T47D (cell line): ENCODE results near the gene SWAP70.
A peak's percentile ranks its signal among the peaks of the same experiment; 100 is the strongest.

Experiments
- DNase-seq, 2 experiments: peaks; one replicate each; pipeline versions ENCODE4 v3.0.0 to v3.0.0-alpha.2; 2011 to 2012; ENCODE audit warnings: low read depth in 1 of 2, low spot score in 1 of 2
- JUND ChIP-seq: IDR thresholded peaks from 2 replicates; pipeline ENCODE4 v1.6.1; 2012; ENCODE audit warnings: low read depth
- in situ Hi-C: cut with HindIII; loops from 2 replicates; pipeline ENCODE4 v1.10.0; 2016; ENCODE audit warnings: low sequenced_read_pairs, low pct_unique_long_range_greater_than_20kb

The SWAP70 gene

GRCh38 chr11:9662273-9662672, 1.6 kb upstream of the SWAP70 start:
- no peak for DNase-seq
- in situ Hi-C loops = no loop called here
- no peak for TF ChIP-seq JUND

DNA sequence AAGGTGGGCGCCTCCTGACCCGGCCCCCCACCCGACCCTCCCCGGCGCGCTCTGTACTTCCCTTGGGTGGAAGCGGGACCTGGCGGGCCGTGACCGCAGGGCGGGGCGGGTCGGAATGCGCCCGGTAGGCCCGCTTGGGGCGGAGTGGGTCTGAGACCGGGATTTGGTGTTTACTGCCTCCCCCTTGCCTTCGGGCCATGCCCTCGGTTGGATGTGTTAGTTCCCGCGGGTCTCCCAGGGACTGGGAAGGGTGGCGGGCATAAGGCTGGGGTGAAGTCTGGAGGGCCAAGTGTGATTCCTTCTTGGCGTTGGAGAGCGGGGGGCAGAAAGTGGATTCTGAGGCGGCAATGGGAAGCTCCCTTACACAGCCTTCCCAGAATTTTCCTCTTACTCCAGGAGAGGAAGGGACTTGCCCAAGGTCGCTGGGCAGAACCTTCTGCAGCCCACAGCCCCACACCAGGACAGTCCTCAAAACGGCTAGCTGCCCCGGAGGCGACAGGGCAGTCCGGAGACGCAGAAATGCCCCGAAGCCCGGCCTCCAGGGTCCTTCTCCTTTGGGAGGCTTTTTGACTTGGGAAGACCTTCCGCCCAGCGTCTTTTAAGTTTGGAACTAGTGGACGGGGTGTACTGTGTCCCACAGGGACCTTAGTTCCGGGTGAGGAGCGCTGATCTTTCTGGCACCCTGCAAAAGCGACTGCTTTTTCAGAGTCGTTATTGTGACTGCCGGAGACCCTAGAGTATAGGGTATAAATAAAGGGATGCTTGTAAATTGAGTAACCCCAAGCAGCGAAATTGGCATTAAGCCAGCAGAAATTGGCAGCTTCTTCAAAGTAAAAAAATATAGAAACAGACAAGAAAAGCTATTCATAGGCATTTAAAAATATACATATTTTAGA, 647 bp downstream of the SWAP70 start:
- peak; percentile 7 to 48 for DNase-seq
- in situ Hi-C loops = no loop called here
- no peak for TF ChIP-seq JUND

- no peak for DNase-seq
- no peak for TF ChIP-seq JUND
- in situ Hi-C loops = no loop called here
These were observed 1.9 kb downstream of the SWAP70 start for GRCh38 chr11:9665749-9666148.

DNA sequence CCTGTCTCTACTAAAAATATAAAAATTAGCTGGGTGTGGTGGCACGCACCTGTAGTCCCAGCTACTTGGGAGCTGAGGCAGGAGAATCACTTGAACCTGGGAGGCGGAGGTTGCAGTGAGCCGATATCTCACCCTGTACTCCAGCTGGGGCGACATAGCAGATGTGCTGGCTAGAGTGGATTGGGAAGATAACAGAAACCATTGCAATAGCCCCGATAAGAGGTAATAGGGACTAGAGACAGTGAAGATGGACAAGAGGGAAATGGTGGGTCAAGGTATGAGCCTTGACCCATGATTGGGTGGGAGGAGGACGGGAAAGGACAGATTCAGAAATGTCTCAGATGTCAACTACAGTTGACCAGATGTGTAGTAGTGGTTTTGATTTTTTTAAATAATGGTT, 6.1 kb downstream of the SWAP70 start:
- TF ChIP-seq JUND = no peak
- DNase-seq = no peak
- in situ Hi-C loops = no loop called here

GRCh38 chr11:9672288-9672916, 8.5 kb downstream of the SWAP70 start:
- no peak for DNase-seq
- no peak for TF ChIP-seq JUND
- in situ Hi-C loops = no loop called here

DNA sequence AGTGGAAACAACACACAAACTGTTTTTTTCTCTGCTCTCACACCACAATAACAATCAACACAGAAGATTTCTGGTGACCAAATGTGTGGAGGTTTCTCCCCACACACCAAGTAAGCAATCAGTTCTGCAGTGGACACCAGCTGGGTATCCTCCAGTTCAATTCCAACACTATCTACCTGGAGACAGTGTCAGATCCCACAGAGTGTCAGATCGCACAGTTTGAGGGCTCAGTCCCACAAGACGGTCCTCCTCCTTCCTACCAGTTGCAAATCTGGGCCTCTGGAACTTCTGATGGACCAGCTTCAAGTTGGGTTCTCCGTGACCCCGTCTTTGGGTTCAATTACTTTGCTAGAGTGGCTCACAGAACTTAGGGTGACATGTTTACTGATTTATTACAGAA, 9.0 kb downstream of the SWAP70 start:
- TF ChIP-seq JUND = no peak
- in situ Hi-C loops = no loop called here
- DNase-seq = no peak

- in situ Hi-C loops = no loop called here
- TF ChIP-seq JUND = no peak
- DNase-seq = no peak
These were observed 11.8 kb downstream of the SWAP70 start for GRCh38 chr11:9675691-9676090.

GRCh38 chr11:9677951-9678350, 14.1 kb downstream of the SWAP70 start:
- TF ChIP-seq JUND = no peak
- DNase-seq = no peak
- in situ Hi-C loops = no loop called here

GRCh38 chr11:9678576-9678975, 14.7 kb downstream of the SWAP70 start:
- TF ChIP-seq JUND = no peak
- in situ Hi-C loops = no loop called here
- DNase-seq = no peak

DNA sequence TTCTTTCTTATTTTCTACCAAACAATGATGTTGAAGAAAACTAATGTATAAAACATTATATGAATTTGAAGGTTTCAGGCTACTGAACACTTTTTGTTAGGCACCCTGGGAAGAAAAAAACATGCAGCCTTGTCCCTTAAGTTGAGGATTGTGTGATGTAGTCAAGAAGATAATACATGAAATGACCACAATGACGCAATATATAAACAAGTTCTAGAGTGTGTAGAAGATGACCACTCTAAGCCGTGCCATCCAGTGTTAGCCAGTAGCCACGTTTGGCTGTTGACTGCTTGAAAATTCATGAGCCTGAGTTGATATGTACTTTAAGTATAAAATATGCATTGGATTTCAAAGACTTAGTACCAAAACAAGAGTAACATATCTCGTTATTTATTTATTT, 16.2 kb downstream of the SWAP70 start:
- in situ Hi-C loops = no loop called here
- no peak for TF ChIP-seq JUND
- no peak for DNase-seq

DNA sequence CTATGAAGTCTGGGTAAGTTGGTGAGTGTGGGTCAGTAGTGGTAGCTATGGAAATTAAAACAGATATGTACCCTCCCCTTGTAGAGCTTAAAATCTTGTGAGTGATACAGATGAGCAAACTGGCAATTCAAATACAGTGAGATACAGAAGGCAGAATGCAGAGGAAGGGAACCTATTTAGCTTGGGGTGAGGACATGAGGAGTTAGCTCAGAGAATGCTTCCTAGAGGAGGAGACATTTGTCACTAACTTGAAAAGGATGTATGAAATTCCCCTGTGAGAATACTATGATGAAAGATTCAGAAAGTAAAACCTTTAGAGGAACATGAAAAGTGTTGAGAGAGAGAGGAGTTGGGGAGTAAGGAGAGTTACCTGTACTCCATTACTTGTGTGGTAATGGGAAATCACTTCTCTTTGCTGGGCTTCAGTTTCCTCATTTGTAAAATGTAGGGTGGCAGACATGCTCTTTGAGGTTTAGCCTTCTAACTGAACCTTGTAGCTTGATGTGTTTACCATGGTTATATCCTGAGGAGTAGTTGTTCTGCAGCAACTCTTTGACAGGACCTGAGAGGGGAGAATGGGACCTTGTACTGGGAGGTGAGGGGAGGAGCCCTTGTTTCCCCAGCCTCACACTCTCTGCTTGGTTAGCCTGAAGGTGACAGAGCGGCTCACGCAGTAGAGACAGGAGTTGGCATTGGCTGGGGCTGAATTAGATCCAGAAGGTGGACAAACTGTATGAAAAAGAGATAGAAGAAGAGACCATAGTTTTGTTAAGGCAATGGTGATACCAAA, 17.9 kb downstream of the SWAP70 start:
- no peak for DNase-seq
- TF ChIP-seq JUND = no peak
- in situ Hi-C loops = no loop called here

GRCh38 chr11:9687711-9688477, 24.0 kb downstream of the SWAP70 start:
- no peak for TF ChIP-seq JUND
- in situ Hi-C loops = no loop called here
- DNase-seq = no peak
